ENCODE data around the gene TCF15.

The TCF15 gene

GRCh38 chr20:611047-611842, 1.1 kb upstream of the TCF15 start:
- ATAC-seq, result no peak
- no peak for TF ChIP-seq ZNF565 (CRISPR knock-in tag; conservative IDR thresholded peaks at IDR 0.05; ENCODE audit: low read depth)
- no peak for TF ChIP-seq ISL1 (CRISPR knock-in tag; IDR thresholded peaks at IDR 0.05)
- no peak for TF ChIP-seq CSRNP3 (CRISPR knock-in tag; IDR thresholded peaks at IDR 0.05)
- no peak for TF ChIP-seq ZFP30 (CRISPR knock-in tag; IDR thresholded peaks at IDR 0.05)
- no peak for TF ChIP-seq TCF4 (CRISPR knock-in tag; IDR thresholded peaks at IDR 0.05; ENCODE audit: borderline replicate concordance)
- TF ChIP-seq TOX (CRISPR knock-in tag; IDR thresholded peaks at IDR 0.05; ENCODE audit: borderline replicate concordance), result no peak
- TF ChIP-seq ESRRG (CRISPR knock-in tag; IDR thresholded peaks at IDR 0.05), result no peak
- TF ChIP-seq PATZ1 (CRISPR knock-in tag; IDR thresholded peaks at IDR 0.05; ENCODE audit: borderline replicate concordance), result no peak
- TF ChIP-seq TSHZ2 (CRISPR knock-in tag; IDR thresholded peaks at IDR 0.05), result no peak
- no peak for TF ChIP-seq OSR1 (CRISPR knock-in tag; IDR thresholded peaks at IDR 0.05)
- no peak for TF ChIP-seq PPARA (CRISPR knock-in tag; IDR thresholded peaks at IDR 0.05; ENCODE audit: borderline replicate concordance)
- TF ChIP-seq POU6F1 (CRISPR knock-in tag; IDR thresholded peaks at IDR 0.05; ENCODE audit: borderline replicate concordance, low read depth), result no peak
- TF ChIP-seq ZNF70 (CRISPR knock-in tag; IDR thresholded peaks at IDR 0.05), result no peak
- no peak for TF ChIP-seq RARB (CRISPR knock-in tag; IDR thresholded peaks at IDR 0.05)

- no peak for ATAC-seq
- TF ChIP-seq OSR1 (CRISPR knock-in tag; IDR thresholded peaks at IDR 0.05), result no peak
- TF ChIP-seq SNAI2 (CRISPR knock-in tag; IDR thresholded peaks at IDR 0.05), result no peak
- TF ChIP-seq POU6F1 (CRISPR knock-in tag; IDR thresholded peaks at IDR 0.05; ENCODE audit: borderline replicate concordance, low read depth), result no peak
- TF ChIP-seq ISL1 (CRISPR knock-in tag; IDR thresholded peaks at IDR 0.05), result no peak
- TF ChIP-seq BACH2 (CRISPR knock-in tag; IDR thresholded peaks at IDR 0.05; ENCODE audit: borderline replicate concordance), result no peak
- TF ChIP-seq TSHZ2 (CRISPR knock-in tag; IDR thresholded peaks at IDR 0.05), result no peak
- no peak for TF ChIP-seq PPARA (CRISPR knock-in tag; IDR thresholded peaks at IDR 0.05; ENCODE audit: borderline replicate concordance)
- no peak for TF ChIP-seq ARNTL (CRISPR knock-in tag; IDR thresholded peaks at IDR 0.05; ENCODE audit: borderline replicate concordance, low read depth)
- no peak for TF ChIP-seq TOX (CRISPR knock-in tag; IDR thresholded peaks at IDR 0.05; ENCODE audit: borderline replicate concordance)
- TF ChIP-seq CREB5 (CRISPR knock-in tag; IDR thresholded peaks at IDR 0.05; ENCODE audit: low read depth), result no peak
- TF ChIP-seq CSRNP3 (CRISPR knock-in tag; IDR thresholded peaks at IDR 0.05), result no peak
- no peak for TF ChIP-seq ZNF8 (CRISPR knock-in tag; IDR thresholded peaks at IDR 0.05)
- no peak for TF ChIP-seq ESRRG (CRISPR knock-in tag; IDR thresholded peaks at IDR 0.05)
- no peak for TF ChIP-seq RARB (CRISPR knock-in tag; IDR thresholded peaks at IDR 0.05)
- TF ChIP-seq ZFP3 (CRISPR knock-in tag; IDR thresholded peaks at IDR 0.05), result no peak
Observed at GRCh38 chr20:609371-609964, 641 bp downstream of the TCF15 start.

Measured in SK-N-SH treated with all-trans-retinoic acid at 6 μM for 48 hours (cell line).